NCI-H2171 (cell line): ENCODE results near the gene RIPPLY3.
"Not testable (repeated sequence)": the region's sequence is repeated elsewhere in the genome, so short reads cannot be mapped to it uniquely, and the experiment has no call there.

Experiments
- DNase-seq: peaks from one replicate; lab custom pipeline; 2025; lab: John Stamatoyannopoulos, UW

Gene RIPPLY3

GRCh38 chr21:37017951-37018679, 11.6 kb downstream of the RIPPLY3 start:
- no peak for DNase-seq

GRCh38 chr21:37026499-37026898, 20.0 kb downstream of the RIPPLY3 start:
- no peak for DNase-seq

GRCh38 chr21:37028570-37028969, 22.1 kb downstream of the RIPPLY3 start:
- DNase-seq, result no peak

- no peak for DNase-seq
Observed at GRCh38 chr21:37030864-37031263, 24.4 kb downstream of the RIPPLY3 start.

- no peak for DNase-seq
Observed at GRCh38 chr21:37032293-37032692, 25.8 kb downstream of the RIPPLY3 start.

GRCh38 chr21:37032877-37033471, 26.5 kb downstream of the RIPPLY3 start:
- no peak for DNase-seq

- DNase-seq, result not testable (repeated sequence)
Observed at GRCh38 chr21:37034394-37034793, 27.9 kb downstream of the RIPPLY3 start.

- DNase-seq, result no peak
Observed at GRCh38 chr21:37036177-37036576, 29.7 kb downstream of the RIPPLY3 start.

- DNase-seq, result no peak
Observed at GRCh38 chr21:37039411-37040075, 33.0 kb downstream of the RIPPLY3 start.

- DNase-seq, result no peak
Observed at GRCh38 chr21:37040212-37040611, 33.7 kb downstream of the RIPPLY3 start.

- no peak for DNase-seq
Observed at GRCh38 chr21:37041706-37042271, 35.3 kb downstream of the RIPPLY3 start.

- no peak for DNase-seq
Observed at GRCh38 chr21:37043818-37044217, 37.3 kb downstream of the RIPPLY3 start.

- no peak for DNase-seq
Observed at GRCh38 chr21:37044643-37045042, 38.1 kb downstream of the RIPPLY3 start.

GRCh38 chr21:37045149-37045548, 38.6 kb downstream of the RIPPLY3 start:
- no peak for DNase-seq

- no peak for DNase-seq
Observed at GRCh38 chr21:37045556-37045955, 39.1 kb downstream of the RIPPLY3 start.

- DNase-seq, result no peak
Observed at GRCh38 chr21:37047079-37047478, 40.6 kb downstream of the RIPPLY3 start.

- DNase-seq, result not testable (repeated sequence)
Observed at GRCh38 chr21:37049741-37050140, 43.2 kb downstream of the RIPPLY3 start.

GRCh38 chr21:37055271-37055855, 48.9 kb downstream of the RIPPLY3 start:
- no peak for DNase-seq

- no peak for DNase-seq
Observed at GRCh38 chr21:37057614-37058013, 51.1 kb downstream of the RIPPLY3 start.

- DNase-seq, result no peak
Observed at GRCh38 chr21:37058261-37058660, 51.8 kb downstream of the RIPPLY3 start.

GRCh38 chr21:37059181-37059580, 52.7 kb downstream of the RIPPLY3 start:
- no peak for DNase-seq

GRCh38 chr21:37060296-37060695, 53.8 kb downstream of the RIPPLY3 start:
- DNase-seq, result peak; percentile 79
